ENCODE data around the gene SURF4.

The SURF4 gene

GRCh38 chr9:133372144-133372543 lies 3.7 kb downstream of the SURF4 start:
- DNase-seq, result no peak

GRCh38 chr9:133371261-133371711 lies 4.6 kb downstream of the SURF4 start:
- no peak for DNase-seq

- no peak for DNase-seq
These were observed 5.2 kb downstream of the SURF4 start for GRCh38 chr9:133370685-133371084.

GRCh38 chr9:133369933-133370332 lies 5.9 kb downstream of the SURF4 start:
- DNase-seq, result no peak

GRCh38 chr9:133369422-133369821 lies 6.4 kb downstream of the SURF4 start:
- no peak for DNase-seq

GRCh38 chr9:133368249-133368881 lies 7.5 kb downstream of the SURF4 start:
- peak; percentile 66 for DNase-seq

GRCh38 chr9:133367778-133368177 lies 8.1 kb downstream of the SURF4 start:
- no peak for DNase-seq

GRCh38 chr9:133367221-133367620 lies 8.6 kb downstream of the SURF4 start:
- DNase-seq, result no peak

- DNase-seq, result no peak
These were observed 9.4 kb downstream of the SURF4 start for GRCh38 chr9:133366435-133366834.

- DNase-seq, result no peak
These were observed 13.4 kb downstream of the SURF4 start for GRCh38 chr9:133362359-133363044.

GRCh38 chr9:133361507-133362092 lies 14.3 kb downstream of the SURF4 start:
- no peak for DNase-seq

GRCh38 chr9:133360400-133361393 lies 15.2 kb downstream of the SURF4 start:
- DNase-seq, result no peak

- DNase-seq, result no peak
These were observed 16.3 kb downstream of the SURF4 start for GRCh38 chr9:133359399-133360175.

GRCh38 chr9:133357656-133358055 lies 18.2 kb downstream of the SURF4 start:
- no peak for DNase-seq

GRCh38 chr9:133356391-133357091 lies 19.3 kb downstream of the SURF4 start, which contains the start of the genes SURF1 and SURF2:
SURF1 (minus strand) TSS chr9:133356487; CDS start chr9:133356453, 34 bp downstream.
SURF2 (plus strand) TSS chr9:133356550; CDS start chr9:133356593, 43 bp downstream.
- DNase-seq, result no peak

- no peak for DNase-seq
These were observed 19.9 kb downstream of the SURF4 start for GRCh38 chr9:133355881-133356357.

GRCh38 chr9:133354766-133355165 lies 21.1 kb downstream of the SURF4 start:
- DNase-seq, result no peak

- DNase-seq, result no peak
These were observed 22.3 kb downstream of the SURF4 start for GRCh38 chr9:133353548-133353947.

- DNase-seq, result no peak
These were observed 23.1 kb downstream of the SURF4 start for GRCh38 chr9:133352635-133353340.

- DNase-seq, result no peak
These were observed 23.8 kb downstream of the SURF4 start for GRCh38 chr9:133351908-133352634.

Measured in NCI-H1417 treated with DMSO at 0.1 percent for 48 hours (cell line).